Body of pancreas (tissue), 4 donors: Measurements from ENCODE around the gene PKP3. TPM values are rescaled to one million over a fixed set of nuclear protein-coding genes. Genes with fewer than 3 reads are reported as not detected.
A peak's percentile ranks its signal among the peaks of the same experiment; 100 is the strongest.

Experiments
- ATAC-seq: fragments of 150-250 bp; one replicate; pipeline ENCODE4 v1.9.1; 2016
- DNase-seq, 4 donors: peaks; one replicate each; pipeline ENCODE4 v3.0.0-alpha.2; 2019
- H3K27ac ChIP-seq, 4 donors: fragments of 200-600 bp; sonication (generic); 1 replicate in 3 of 4; 2 replicates in 1 of 4; pipeline versions ENCODE4 v1.5.1 to v1.6.1; 2016 to 2019; ENCODE audit warnings: mild to moderate bottlenecking in 1 of 4, mixed read lengths in 1 of 4, moderate library complexity in 1 of 4
- H3K27me3 ChIP-seq, 2 donors: fragments of 200-600 bp; sonication (generic); one replicate each; pipeline ENCODE4 v1.6.0; 2016; ENCODE audit warnings: mild to moderate bottlenecking in 1 of 2
- H3K36me3 ChIP-seq, 2 donors: fragments of 200-600 bp; sonication (generic); replicated peaks in 1 of 2; 2 replicates each; pipeline ENCODE4 v1.5.1; 2016; ENCODE audit warnings: low read depth in 2 of 2; ENCODE audit not compliant: insufficient read depth in 1 of 2
- H3K4me1 ChIP-seq: fragments of 200-600 bp; sonication (generic); one replicate; pipeline ENCODE4 v1.6.0; 2016
- H3K4me3 ChIP-seq, 2 donors: fragments of 200-600 bp; sonication (generic); 1 replicate in 1 of 2; 2 replicates in 1 of 2; pipeline ENCODE4 v1.5.1; 2016 to 2019
- H3K9me3 ChIP-seq, 3 donors: fragments of 200-600 bp; sonication (generic); 1 replicate in 2 of 3; 2 replicates in 1 of 3; pipeline ENCODE4 v1.5.1; 2016
- CTCF ChIP-seq, 7 experiments: fragments of 450-650 bp in 4 of 7; fragments of 200-600 bp in 3 of 7; sonication (generic) in 3 of 7; IDR thresholded peaks; one replicate each; pipeline ENCODE4 v1.5.1; 2016 to 2019; ENCODE audit warnings: antibody characterized with exemption in 7 of 7
- POLR2A ChIP-seq, 3 donors: fragments of 450-650 bp; IDR thresholded peaks; one replicate each; pipeline ENCODE4 v1.6.1; 2016; ENCODE audit warnings: antibody characterized with exemption in 3 of 3, mild to moderate bottlenecking in 2 of 3
- WGBS, 2 donors: methylation state at CpG; one replicate each; pipeline ENCODE4 v1.1.5; 2017; 5-methylcytosine and 5-hydroxymethylcytosine counted together
- intact Hi-C: fragments of 100-400 bp; cut with DNase I; formaldehyde crosslinking; loops from one replicate; pipeline ENCODE4 v1.15.1; 2023
- total RNA-seq, 2 donors: library from RNA; depleted of rRNA; stranded (reverse); fragments of >200 nt; gene quantifications; one replicate each; pipeline ENCODE4 v1.1.0, GENCODE V29; 2016

PKP3 gene
- total RNA-seq, 2 donors from 2014 or later: 46.2 to 48.8 TPM

GRCh38 chr11:390175-390574, 3.8 kb upstream of the PKP3 start:
- peaks cover 0 to 4% (median 0%) of the 10 kb centered on the region in 3 donors for H3K9me3 ChIP-seq
- TF ChIP-seq CTCF (IDR thresholded peaks at IDR 0.05): peak in 3 of 7 experiments; percentile 20 to 35 (median 29)
- no peak for TF ChIP-seq POLR2A (IDR thresholded peaks at IDR 0.05)
- peaks cover 15% of the 10 kb centered on the region for H3K4me1 ChIP-seq
- H3K27me3 ChIP-seq: no peaks in the 10 kb centered on the region
- H3K4me3 ChIP-seq: no peak overlapping the region
- no peak overlapping the region for H3K27ac ChIP-seq
- no peaks in the 10 kb centered on the region for H3K36me3 ChIP-seq
- ATAC-seq (no peak), DNase-seq (peak in 3 of 4 donors; percentile 54 to 66 (median 57))
- 20 to 55% methylated on average over 1 to 10 of the region's 11 CpGs for WGBS, 2 donors
- intact Hi-C loops: no loop called here

DNA sequence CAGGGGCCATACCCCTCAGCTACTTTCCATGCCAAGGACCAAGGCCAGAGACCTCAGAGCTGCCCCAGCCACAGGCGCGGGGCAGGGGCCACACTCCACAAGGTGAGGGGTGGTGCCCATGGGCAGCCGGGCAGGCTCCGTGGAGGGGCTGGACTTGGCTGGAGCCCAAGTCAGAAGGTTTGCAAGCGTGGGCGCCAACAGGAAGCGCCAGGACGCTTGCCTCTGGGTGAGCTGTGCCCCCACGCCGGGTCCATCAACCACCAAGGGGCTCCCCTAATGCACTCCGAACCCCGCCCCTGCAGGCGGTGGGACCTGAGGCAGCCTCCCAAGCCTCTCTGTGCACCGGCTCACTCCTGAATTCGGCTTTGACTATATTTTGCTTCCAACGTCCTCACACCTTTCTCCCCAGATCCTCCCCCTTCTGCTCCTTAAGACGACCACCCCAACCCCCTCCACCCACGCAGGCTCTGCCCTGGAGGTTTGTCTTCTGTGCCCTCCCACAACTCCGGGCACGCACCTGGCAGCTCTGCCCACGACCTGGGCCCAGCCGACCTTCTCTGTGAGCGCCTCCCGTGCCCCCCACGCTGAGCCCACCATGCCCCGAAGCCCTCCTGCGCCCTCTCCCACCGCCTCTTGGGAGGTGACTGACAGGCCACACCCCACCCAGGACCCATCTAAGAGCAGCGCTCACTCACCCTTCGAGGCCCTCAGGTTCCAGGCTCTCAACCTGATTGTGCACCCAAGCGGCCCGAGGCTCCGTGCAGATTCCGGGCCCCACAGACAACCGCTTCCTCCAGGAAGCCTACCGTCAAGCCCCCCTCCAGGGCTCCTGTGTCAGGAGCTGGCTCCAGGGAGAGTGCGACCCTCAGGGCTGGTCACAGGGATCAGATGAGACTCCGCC, 2.6 kb upstream of the PKP3 start:
- intact Hi-C loops: no loop called here
- ATAC-seq: no peak
- Histone ChIP-seq H3K27me3 (no peaks in the 10 kb centered on the region), H3K4me3 (no peak overlapping the region), H3K9me3 (peaks cover 0 to 4% (median 0%) of the 10 kb centered on the region in 3 donors), H3K36me3 (no peaks in the 10 kb centered on the region), H3K4me1 (peaks cover 27% of the 10 kb centered on the region), H3K27ac (no peak overlapping the region)
- WGBS, 2 donors: 70 to 78% methylated on average over 21 to 32 of the region's 38 CpGs
- TF ChIP-seq CTCF (IDR thresholded peaks at IDR 0.05): no peak
- TF ChIP-seq POLR2A (IDR thresholded peaks at IDR 0.05): no peak
- no peak for DNase-seq

DNA sequence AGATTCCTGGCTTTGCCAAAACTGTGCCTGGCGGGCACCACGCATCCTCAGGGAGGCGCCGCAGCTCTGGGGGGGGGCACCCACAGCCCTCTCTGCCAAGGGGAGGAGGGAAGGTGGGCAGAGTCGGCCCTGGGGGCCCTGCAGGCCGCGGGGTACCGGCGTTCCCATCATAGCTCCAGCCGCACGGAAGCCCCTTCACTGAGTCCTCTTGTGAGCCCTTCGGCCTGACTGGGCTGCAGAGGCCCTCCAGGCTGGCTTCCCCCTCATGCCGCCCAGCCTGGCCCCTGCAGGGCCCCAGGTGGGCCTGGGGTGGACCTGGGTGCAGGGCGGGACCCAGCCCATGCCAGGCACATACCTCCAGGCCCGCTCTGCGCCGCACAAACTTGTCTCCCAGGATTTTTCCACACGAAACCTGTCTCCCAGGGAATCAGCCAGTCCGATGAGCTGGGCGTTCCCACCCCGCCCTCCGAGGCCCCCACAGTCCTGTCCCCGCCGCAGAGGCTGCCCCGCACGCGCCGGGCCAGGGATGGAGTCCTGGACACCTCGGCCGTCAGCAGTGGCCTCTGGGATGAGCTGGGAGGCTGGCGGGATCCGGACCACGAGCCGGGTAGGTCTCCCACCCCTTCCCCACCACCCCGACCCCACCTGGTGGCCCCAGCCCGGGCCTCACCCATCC, 1.8 kb upstream of the PKP3 start:
- Histone ChIP-seq H3K9me3 (no peaks in the 10 kb centered on the region), H3K27me3 (no peaks in the 10 kb centered on the region), H3K4me1 (peaks cover 32% of the 10 kb centered on the region), H3K4me3 (no peak overlapping the region), H3K27ac (no peak overlapping the region), H3K36me3 (no peaks in the 10 kb centered on the region)
- no peak for ATAC-seq
- no peak for TF ChIP-seq POLR2A (IDR thresholded peaks at IDR 0.05)
- TF ChIP-seq CTCF (IDR thresholded peaks at IDR 0.05): no peak
- WGBS, 2 donors: 90% methylated on average over 26 of the region's 36 CpGs; no CpG with 5 or more reads in 1 of the 2 donors
- intact Hi-C loops: no loop called here
- DNase-seq: no peak

GRCh38 chr11:393219-394033, 583 bp upstream of the PKP3 start:
- Histone ChIP-seq H3K27ac (peak overlapping the region; percentile 70 to 84 (median 78)), H3K36me3 (no peaks in the 10 kb centered on the region), H3K9me3 (no peaks in the 10 kb centered on the region), H3K4me3 (no peak overlapping the region), H3K4me1 (peaks cover 32% of the 10 kb centered on the region), H3K27me3 (no peaks in the 10 kb centered on the region)
- 52 to 60% methylated on average over 8 to 12 of the region's 17 CpGs for WGBS, 2 donors
- TF ChIP-seq CTCF (IDR thresholded peaks at IDR 0.05): no peak
- no peak for TF ChIP-seq POLR2A (IDR thresholded peaks at IDR 0.05)
- intact Hi-C loops: no loop called here
- ATAC-seq (peak; percentile 5), DNase-seq (no peak)
